ENCODE measurements around the gene MYT1.

Gene MYT1

GRCh38 chr20:64129146-64129782, 35.0 kb upstream of the MYT1 start:
- Histone ChIP-seq H3K4me1 (ENCODE audit: insufficient read depth, low read length, severe bottlenecking) (no peaks in the 10 kb centered on the region), H2AFZ (ENCODE audit: low read length) (no peak overlapping the region), H3K4me2 (ENCODE audit: low read length) (no peak overlapping the region), H3K9me3 (ENCODE audit: low read length) (no peaks in the 10 kb centered on the region), H3K4me3 (ENCODE audit: low read depth, low read length, poor library complexity, severe bottlenecking) (no peak overlapping the region), H4K20me1 (ENCODE audit: insufficient read depth, low read length) (no peaks in the 10 kb centered on the region), H3K27ac (ENCODE audit: low read depth, low read length, poor library complexity, severe bottlenecking) (no peak overlapping the region), H3F3A (ENCODE audit: insufficient read depth, low read length) (no peaks in the 10 kb centered on the region), H3K9me2 (ENCODE audit: low read depth, low read length) (no peaks in the 10 kb centered on the region), H3K27me3 (ENCODE audit: insufficient read depth, low read length) (no peaks in the 10 kb centered on the region), H3K36me3 (ENCODE audit: insufficient read depth, low read length) (no peaks in the 10 kb centered on the region), H3K79me2 (ENCODE audit: insufficient read depth, low read length) (no peaks in the 10 kb centered on the region), H3K9ac (ENCODE audit: low read length) (no peak overlapping the region)
- TF ChIP-seq EZH2 (IDR thresholded peaks at IDR 0.05; ENCODE audit: borderline replicate concordance, low read length) (no peak), CTCF (IDR thresholded peaks at IDR 0.05; ENCODE audit: low read length) (no peak)

- Histone ChIP-seq H3K4me2 (ENCODE audit: low read length) (no peak overlapping the region), H3K4me1 (ENCODE audit: insufficient read depth, low read length, severe bottlenecking) (no peaks in the 10 kb centered on the region), H4K20me1 (ENCODE audit: insufficient read depth, low read length) (no peaks in the 10 kb centered on the region), H3K36me3 (ENCODE audit: insufficient read depth, low read length) (no peaks in the 10 kb centered on the region), H3K9me2 (ENCODE audit: low read depth, low read length) (no peaks in the 10 kb centered on the region), H3K27me3 (ENCODE audit: insufficient read depth, low read length) (no peaks in the 10 kb centered on the region), H3K4me3 (ENCODE audit: low read depth, low read length, poor library complexity, severe bottlenecking) (no peak overlapping the region), H3K9ac (ENCODE audit: low read length) (no peak overlapping the region), H3K79me2 (ENCODE audit: insufficient read depth, low read length) (no peaks in the 10 kb centered on the region), H3F3A (ENCODE audit: insufficient read depth, low read length) (no peaks in the 10 kb centered on the region), H3K9me3 (ENCODE audit: low read length) (no peaks in the 10 kb centered on the region), H3K27ac (ENCODE audit: low read depth, low read length, poor library complexity, severe bottlenecking) (no peak overlapping the region), H2AFZ (ENCODE audit: low read length) (no peak overlapping the region)
- TF ChIP-seq EZH2 (IDR thresholded peaks at IDR 0.05; ENCODE audit: borderline replicate concordance, low read length) (no peak), CTCF (IDR thresholded peaks at IDR 0.05; ENCODE audit: low read length) (no peak)
Measured at GRCh38 chr20:64130271-64130670, 34.0 kb upstream of the MYT1 start.

GRCh38 chr20:64130876-64131275, 33.4 kb upstream of the MYT1 start:
- no peak overlapping the region for H3K9ac ChIP-seq (ENCODE audit: low read length)
- no peaks in the 10 kb centered on the region for H3F3A ChIP-seq (ENCODE audit: insufficient read depth, low read length)
- H3K4me1 ChIP-seq (ENCODE audit: insufficient read depth, low read length, severe bottlenecking) = no peaks in the 10 kb centered on the region
- no peaks in the 10 kb centered on the region for H3K27me3 ChIP-seq (ENCODE audit: insufficient read depth, low read length)
- no peak overlapping the region for H3K4me2 ChIP-seq (ENCODE audit: low read length)
- no peaks in the 10 kb centered on the region for H4K20me1 ChIP-seq (ENCODE audit: insufficient read depth, low read length)
- H3K9me2 ChIP-seq (ENCODE audit: low read depth, low read length) = no peaks in the 10 kb centered on the region
- H3K4me3 ChIP-seq (ENCODE audit: low read depth, low read length, poor library complexity, severe bottlenecking) = no peak overlapping the region
- H3K27ac ChIP-seq (ENCODE audit: low read depth, low read length, poor library complexity, severe bottlenecking) = no peak overlapping the region
- TF ChIP-seq EZH2 (IDR thresholded peaks at IDR 0.05; ENCODE audit: borderline replicate concordance, low read length) (no peak), CTCF (IDR thresholded peaks at IDR 0.05; ENCODE audit: low read length) (no peak)
- no peaks in the 10 kb centered on the region for H3K79me2 ChIP-seq (ENCODE audit: insufficient read depth, low read length)
- no peaks in the 10 kb centered on the region for H3K9me3 ChIP-seq (ENCODE audit: low read length)
- H2AFZ ChIP-seq (ENCODE audit: low read length) = no peak overlapping the region
- H3K36me3 ChIP-seq (ENCODE audit: insufficient read depth, low read length) = no peaks in the 10 kb centered on the region

Data from OCI-LY1 (cell line).